ENCODE results near the gene RMND5B. TPM values are rescaled to one million over a fixed set of nuclear protein-coding genes. Genes with fewer than 3 reads are reported as not detected.

Gene RMND5B
- total and polyA plus RNA-seq, 2 of the 13 experiments (the other 11 are each of a cell fraction or from before 2014, with no cell fraction given), result 18.6 to 20.4 TPM

- no peak for DNase-seq (ENCODE audit: low spot score)
- Histone ChIP-seq H4K20me1 (ENCODE audit: insufficient read depth, low read length) (no peaks in the 10 kb centered on the region), H2AFZ (ENCODE audit: low read length) (no peak overlapping the region), H3K79me2 (ENCODE audit: insufficient read depth, low read length) (no peaks in the 10 kb centered on the region), H3K4me1 (ENCODE audit: insufficient read depth, low read length) (no peaks in the 10 kb centered on the region), H3K4me3 (replicated peaks in 1 of 3; ENCODE audit: insufficient read depth in 1 of 3, low read depth in 2 of 3, low read length in 3 of 3) (no peak overlapping the region), H3K9me3 (ENCODE audit: low read length) (no peaks in the 10 kb centered on the region), H3K4me2 (ENCODE audit: low read depth, low read length) (no peak overlapping the region), H3K36me3 (replicated peaks in 1 of 2; ENCODE audit: control insufficient read depth in 1 of 2, insufficient read depth in 2 of 2, low read length in 2 of 2) (no peaks in the 10 kb centered on the region), H3K27me3 (ENCODE audit: control insufficient read depth in 1 of 2, insufficient read depth in 2 of 2, low read length in 2 of 2) (peaks cover 2 to 15% of the 10 kb centered on the region in 2 experiments; a peak in 4 of 5 replicates), H3K9ac (ENCODE audit: insufficient read depth, low read depth, low read length) (no peak overlapping the region), H3K27ac (ENCODE audit: extremely low read length, insufficient read depth, low read length) (no peak overlapping the region)
- intact Hi-C loops (cut with micrococcal nuclease; ENCODE audit: unreplicated experiment), result no loop called here
- no TSS peak for BruUV-seq (replicated peaks)
- 28% methylated on average over 2 of the region's 2 CpGs for WGBS (ENCODE audit: low lambda C conversion rate)
- ChIA-PET POLR2A (no interaction called here), CTCF (ENCODE audit: low intra/inter-chr PET ratio, low total read pairs) (no interaction called here)
- in situ Hi-C loops (cut with HindIII; ENCODE audit: extremely low pct_ligation_motif_present, low pct_unique_long_range_greater_than_20kb), result no loop called here
- FAIRE-seq, result no peak
- ATAC-seq, result no peak
- TF ChIP-seq ZNF282 (IDR thresholded peaks at IDR 0.05; ENCODE audit: partially characterized antibody), result no peak
- TF ChIP-seq PCBP2 (optimal IDR thresholded peaks at IDR 0.05; ENCODE audit: low read depth, low read length, poor library complexity, severe bottlenecking), result no peak
- no peak for TF ChIP-seq WIZ (CRISPR knock-in tag; IDR thresholded peaks at IDR 0.05)
- TF ChIP-seq MTF2 (CRISPR knock-in tag; IDR thresholded peaks at IDR 0.05; ENCODE audit: borderline replicate concordance), result no peak
- TF ChIP-seq ZNF724P (CRISPR knock-in tag; IDR thresholded peaks at IDR 0.05; ENCODE audit: borderline replicate concordance), result no peak
- TF ChIP-seq ZSCAN12 (CRISPR knock-in tag; IDR thresholded peaks at IDR 0.05), result no peak
- TF ChIP-seq ZBTB21 (CRISPR knock-in tag; IDR thresholded peaks at IDR 0.05), result no peak
- TF ChIP-seq ZNF619 (CRISPR knock-in tag; IDR thresholded peaks at IDR 0.05), result no peak
- no peak for TF ChIP-seq XBP1 (CRISPR knock-in tag; IDR thresholded peaks at IDR 0.05)
- TF ChIP-seq ZBTB44 (CRISPR knock-in tag; IDR thresholded peaks at IDR 0.05), result no peak
- no peak for TF ChIP-seq ZNF616 (CRISPR knock-in tag; IDR thresholded peaks at IDR 0.05; ENCODE audit: low read depth)
- TF ChIP-seq PAX8 (CRISPR knock-in tag; IDR thresholded peaks at IDR 0.05; ENCODE audit: borderline replicate concordance), result no peak
- no peak for TF ChIP-seq RORA (CRISPR knock-in tag; IDR thresholded peaks at IDR 0.05)
- TF ChIP-seq FOSL1 (CRISPR knock-in tag; IDR thresholded peaks at IDR 0.05; ENCODE audit: borderline replicate concordance), result no peak
- TF ChIP-seq ZNF720 (CRISPR knock-in tag; IDR thresholded peaks at IDR 0.05), result no peak
- TF ChIP-seq, protein P1, sequence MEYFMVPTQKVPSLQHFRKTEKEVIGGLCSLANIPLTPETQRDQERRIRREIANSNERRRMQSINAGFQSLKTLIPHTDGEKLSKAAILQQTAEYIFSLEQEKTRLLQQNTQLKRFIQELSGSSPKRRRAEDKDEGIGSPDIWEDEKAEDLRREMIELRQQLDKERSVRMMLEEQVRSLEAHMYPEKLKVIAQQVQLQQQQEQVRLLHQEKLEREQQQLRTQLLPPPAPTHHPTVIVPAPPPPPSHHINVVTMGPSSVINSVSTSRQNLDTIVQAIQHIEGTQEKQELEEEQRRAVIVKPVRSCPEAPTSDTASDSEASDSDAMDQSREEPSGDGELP (IDR thresholded peaks at IDR 0.05; ENCODE audit: borderline replicate concordance, low read depth), result no peak
- no peak for TF ChIP-seq PLRG1 (conservative IDR thresholded peaks at IDR 0.05)
Measured at GRCh38 chr5:178170455-178170854, 39.6 kb downstream of the RMND5B start.

Data from HepG2 (cell line).